ENCODE data around the gene TUBB6. TPM values are rescaled to one million over a fixed set of nuclear protein-coding genes. Genes with fewer than 3 reads are reported as not detected.

Gene TUBB6
- polyA plus RNA-seq, 4 donors = 55.8 to 75.3 (median 59.5) TPM

GRCh38 chr18:12290086-12290485 is 18.0 kb upstream of the TUBB6 start:
- no peak for DNase-seq (ENCODE audit: low read depth in 4 of 4, low spot score in 3 of 4)

DNA sequence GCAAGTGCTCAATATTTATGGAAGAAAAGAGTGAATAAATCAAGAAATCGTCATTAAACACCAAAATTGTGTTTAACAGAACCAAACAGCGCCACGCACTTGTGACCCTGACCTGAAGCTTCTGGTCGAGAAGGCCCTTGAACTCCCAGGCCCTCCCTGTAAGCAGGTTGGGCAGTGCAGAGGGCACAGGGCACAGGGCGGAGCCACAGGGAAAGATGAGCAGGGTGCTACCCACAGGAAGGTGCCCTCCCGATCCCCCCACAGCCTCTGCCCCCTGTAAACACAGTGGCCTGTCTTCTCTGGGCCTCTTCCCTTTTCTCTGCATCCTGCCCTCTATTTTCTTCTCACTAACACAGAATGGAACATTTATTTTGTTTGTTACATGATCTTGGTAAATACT is 16.9 kb upstream of the TUBB6 start:
- DNase-seq (ENCODE audit: low read depth in 4 of 4, low spot score in 3 of 4) = no peak

DNA sequence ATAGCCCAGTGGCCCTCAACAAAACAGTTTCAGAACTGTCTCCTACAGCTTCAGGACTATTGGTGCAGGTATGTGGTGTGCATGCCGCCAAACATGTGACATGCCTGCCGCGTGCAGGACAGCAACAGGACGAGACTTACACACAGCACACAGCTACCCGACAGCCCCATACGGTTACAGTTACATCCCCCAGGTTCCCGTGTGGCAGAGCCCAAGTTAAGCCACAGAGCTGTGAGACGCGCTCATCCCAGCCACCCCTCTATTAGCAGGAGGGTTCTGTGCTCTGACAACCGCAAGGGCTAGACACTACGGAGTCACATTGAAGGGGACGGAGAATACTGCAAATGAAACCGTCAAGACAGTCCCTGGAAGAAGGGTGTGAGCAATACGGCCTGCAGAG is 16.4 kb upstream of the TUBB6 start:
- DNase-seq (ENCODE audit: low read depth in 4 of 4, low spot score in 3 of 4) = no peak

GRCh38 chr18:12293831-12294230 is 14.2 kb upstream of the TUBB6 start:
- no peak for DNase-seq (ENCODE audit: low read depth in 4 of 4, low spot score in 3 of 4)

DNA sequence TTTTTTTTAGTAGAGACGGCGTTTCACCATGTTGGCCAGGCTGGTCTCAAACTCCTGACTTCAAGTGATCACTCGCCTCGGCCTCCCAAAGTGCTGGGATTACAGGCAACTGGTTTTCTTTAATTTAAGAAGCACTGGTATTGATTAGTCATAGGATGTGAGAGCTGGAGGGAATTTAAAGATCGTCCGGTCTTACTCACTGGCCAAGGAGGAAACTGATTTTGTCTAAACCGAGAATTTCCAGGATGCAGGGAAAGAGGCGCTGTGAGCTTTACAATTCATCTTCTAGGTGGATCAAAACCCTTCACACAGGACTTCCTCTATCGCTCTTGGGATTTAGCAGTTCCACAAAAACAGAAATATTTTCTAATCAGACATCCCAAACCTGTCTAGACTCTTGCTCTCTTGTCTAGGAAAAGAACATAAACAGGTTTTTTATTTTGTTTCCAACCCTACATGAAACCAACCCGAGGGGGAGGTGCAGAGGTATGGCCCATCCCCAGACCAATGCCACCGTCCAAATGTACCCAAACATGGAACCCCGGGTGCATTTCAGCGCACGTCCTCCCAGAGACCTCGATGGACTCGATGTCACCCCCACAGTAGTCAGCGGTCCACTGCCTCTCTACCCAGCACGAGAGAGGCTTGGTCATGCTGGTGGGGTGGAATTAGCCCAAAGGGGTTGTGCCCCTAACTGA is 12.5 kb upstream of the TUBB6 start:
- no peak for DNase-seq (ENCODE audit: low read depth in 4 of 4, low spot score in 3 of 4)

GRCh38 chr18:12296087-12296403 is 12.0 kb upstream of the TUBB6 start:
- DNase-seq (ENCODE audit: low read depth in 4 of 4, low spot score in 3 of 4) = no peak

- DNase-seq (ENCODE audit: low read depth in 4 of 4, low spot score in 3 of 4) = no peak
Measured at GRCh38 chr18:12296457-12296856, 11.6 kb upstream of the TUBB6 start.

DNA sequence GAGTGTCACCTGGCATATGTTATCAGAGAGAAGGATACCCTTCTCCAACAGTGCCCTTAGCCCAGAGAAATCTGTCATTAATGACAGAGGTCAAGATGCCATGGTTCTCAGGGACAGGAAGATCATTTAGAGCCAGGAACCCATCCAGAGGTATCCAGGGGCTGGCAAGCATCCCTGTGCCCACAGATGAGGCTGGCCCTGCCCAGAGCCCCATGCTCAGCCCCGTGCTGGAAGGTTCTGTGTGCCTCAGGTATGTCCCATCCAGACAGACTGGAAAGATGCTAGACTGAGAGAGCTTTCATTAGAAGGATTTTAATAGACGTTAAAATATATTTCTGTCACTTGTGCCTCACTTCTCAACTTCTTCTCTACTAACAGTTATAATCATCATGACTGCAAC is 8.2 kb upstream of the TUBB6 start:
- DNase-seq (ENCODE audit: low read depth in 4 of 4, low spot score in 3 of 4) = no peak

- no peak for DNase-seq (ENCODE audit: low read depth in 4 of 4, low spot score in 3 of 4)
Measured at GRCh38 chr18:12301263-12302005, 6.6 kb upstream of the TUBB6 start.

- DNase-seq (ENCODE audit: low read depth in 4 of 4, low spot score in 3 of 4) = no peak
Measured at GRCh38 chr18:12302391-12303147, 5.5 kb upstream of the TUBB6 start.

GRCh38 chr18:12304351-12305210 is 3.5 kb upstream of the TUBB6 start:
- DNase-seq (ENCODE audit: low read depth in 4 of 4, low spot score in 3 of 4) = no peak

GRCh38 chr18:12305211-12305610 is 2.8 kb upstream of the TUBB6 start:
- no peak for DNase-seq (ENCODE audit: low read depth in 4 of 4, low spot score in 3 of 4)

DNA sequence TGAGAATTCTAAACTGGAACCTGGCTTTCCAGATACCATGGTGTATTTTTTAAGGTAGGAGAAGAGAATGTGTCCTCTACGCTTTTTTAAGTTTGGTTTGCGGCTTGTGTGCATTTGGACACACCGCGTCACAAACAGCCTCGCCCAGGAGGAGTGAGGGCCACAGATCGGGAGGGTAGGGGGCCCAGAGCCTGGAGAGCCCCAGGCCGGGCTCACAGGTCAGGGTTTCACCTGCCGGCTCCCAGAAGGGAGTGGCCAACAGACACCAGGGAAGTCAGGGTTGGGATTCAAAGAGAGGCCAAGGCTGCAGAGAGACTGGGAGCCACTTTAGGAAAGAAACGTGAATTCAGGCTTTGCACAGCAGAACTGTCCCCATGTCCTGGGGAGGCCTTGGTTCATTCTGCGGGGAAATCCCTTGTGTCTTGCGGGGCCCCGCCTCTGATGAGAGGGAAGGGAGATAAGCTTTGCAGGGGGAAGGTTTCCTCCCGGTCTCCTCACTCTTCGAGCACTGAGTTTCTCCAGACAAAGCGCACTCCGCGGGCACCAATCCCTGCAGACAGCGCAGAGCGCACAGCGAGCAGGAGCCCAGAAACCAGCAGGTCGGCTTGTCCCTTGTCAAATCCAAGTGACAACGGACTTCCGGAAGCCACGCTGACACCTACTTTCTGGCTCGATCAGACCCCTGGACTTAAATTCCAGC is 2.0 kb upstream of the TUBB6 start:
- DNase-seq (ENCODE audit: low read depth in 4 of 4, low spot score in 3 of 4) = no peak

DNA sequence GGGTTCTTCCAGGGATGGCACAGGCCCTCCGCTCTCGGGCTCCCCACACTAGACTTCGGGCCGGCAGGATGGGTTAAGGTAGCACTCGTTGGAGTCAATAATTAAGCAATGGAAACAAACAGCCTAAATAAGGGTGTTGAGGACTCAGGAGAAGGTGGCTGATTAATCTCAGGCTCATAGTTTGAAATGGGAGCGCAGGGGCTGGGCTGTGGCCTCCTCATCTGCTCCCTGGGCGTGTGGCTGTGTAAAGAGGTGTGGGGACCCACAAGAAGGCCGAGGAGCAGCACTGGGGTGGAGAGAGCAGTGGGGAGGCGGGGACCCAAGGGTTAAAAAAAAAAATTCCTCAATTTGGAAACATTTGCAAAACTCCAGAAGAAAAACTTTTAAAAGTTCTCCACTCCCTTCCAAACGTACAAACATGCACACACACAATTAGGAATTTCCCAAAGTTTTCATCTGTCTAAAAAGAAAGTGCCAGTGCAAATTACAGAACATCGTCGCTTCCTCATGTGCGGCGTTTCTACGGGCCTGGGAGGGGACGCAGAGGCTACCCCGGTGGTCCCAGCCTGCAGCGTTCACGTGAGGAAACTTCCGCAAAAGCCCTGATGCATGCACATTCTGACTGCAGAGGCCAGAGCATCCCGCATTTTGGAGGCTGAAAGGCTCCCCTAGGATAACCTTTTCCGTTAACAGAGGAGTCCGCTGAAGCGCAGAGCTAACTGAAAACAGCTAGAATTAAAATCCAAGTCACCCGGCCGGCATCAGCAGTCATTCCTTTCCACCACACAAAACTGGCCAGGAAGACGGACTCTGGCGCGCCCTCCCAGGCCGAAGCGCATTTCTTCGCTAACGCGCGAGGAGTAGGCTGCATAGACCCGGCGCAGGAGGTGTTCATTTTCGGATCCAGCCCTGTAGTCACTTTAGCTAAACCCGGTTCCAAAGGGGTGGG is 1.0 kb upstream of the TUBB6 start:
- DNase-seq (ENCODE audit: low read depth in 4 of 4, low spot score in 3 of 4) = peak in 1 of 4 donors; percentile 26

GRCh38 chr18:12308386-12309100 is 502 bp downstream of the TUBB6 start:
- DNase-seq (ENCODE audit: low read depth in 4 of 4, low spot score in 3 of 4) = peak in 2 of 4 donors; percentile 42 to 55

DNA sequence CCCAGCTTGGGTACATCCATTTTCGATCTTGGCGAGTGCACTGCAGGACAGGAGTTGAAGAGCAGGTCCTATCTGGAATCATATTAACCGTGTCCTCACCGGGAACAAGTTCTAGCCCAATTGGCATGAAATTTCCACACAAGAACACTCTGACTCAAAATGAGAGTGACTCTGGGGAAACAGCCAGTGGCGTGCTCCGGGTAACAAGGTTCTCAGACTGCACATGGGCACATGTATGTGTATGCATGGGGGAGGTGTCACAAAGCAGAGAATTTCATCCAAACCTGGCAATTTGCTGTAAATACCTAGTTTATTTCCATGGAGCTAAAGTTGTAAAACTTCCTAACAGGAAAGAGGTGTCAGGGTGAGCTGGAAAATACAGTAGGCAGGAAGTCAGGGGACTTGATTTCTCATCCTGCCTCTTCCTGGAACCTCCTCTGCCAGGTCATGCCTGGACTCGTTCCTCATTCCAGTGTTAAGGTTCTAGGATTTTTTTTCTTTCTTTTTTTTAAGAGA is 1.7 kb downstream of the TUBB6 start:
- DNase-seq (ENCODE audit: low read depth in 4 of 4, low spot score in 3 of 4) = no peak

- no peak for DNase-seq (ENCODE audit: low read depth in 4 of 4, low spot score in 3 of 4)
Measured at GRCh38 chr18:12310762-12311161, 2.7 kb downstream of the TUBB6 start.

DNA sequence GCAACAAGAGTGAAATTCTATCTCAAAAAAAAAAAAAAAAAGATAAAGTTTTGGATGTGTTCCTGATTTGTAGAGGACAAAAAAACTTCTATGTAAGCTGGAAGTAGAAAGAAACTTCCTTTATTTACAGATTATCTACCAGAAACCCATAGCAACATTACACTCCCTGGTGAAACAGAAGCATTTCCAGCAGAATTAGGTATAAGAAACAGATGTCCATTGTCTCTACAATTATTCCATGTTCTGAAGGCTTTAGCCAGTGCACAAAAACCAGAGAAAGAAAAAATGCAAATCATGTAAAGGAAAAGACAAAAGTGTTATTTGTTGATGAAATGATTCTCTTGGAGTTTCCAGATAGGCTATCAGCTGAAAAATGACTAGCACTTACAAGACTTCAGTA is 4.9 kb downstream of the TUBB6 start:
- no peak for DNase-seq (ENCODE audit: low read depth in 4 of 4, low spot score in 3 of 4)

All from right renal pelvis (tissue), 4 donors.